ENCODE results near the gene DYSF.

DNA sequence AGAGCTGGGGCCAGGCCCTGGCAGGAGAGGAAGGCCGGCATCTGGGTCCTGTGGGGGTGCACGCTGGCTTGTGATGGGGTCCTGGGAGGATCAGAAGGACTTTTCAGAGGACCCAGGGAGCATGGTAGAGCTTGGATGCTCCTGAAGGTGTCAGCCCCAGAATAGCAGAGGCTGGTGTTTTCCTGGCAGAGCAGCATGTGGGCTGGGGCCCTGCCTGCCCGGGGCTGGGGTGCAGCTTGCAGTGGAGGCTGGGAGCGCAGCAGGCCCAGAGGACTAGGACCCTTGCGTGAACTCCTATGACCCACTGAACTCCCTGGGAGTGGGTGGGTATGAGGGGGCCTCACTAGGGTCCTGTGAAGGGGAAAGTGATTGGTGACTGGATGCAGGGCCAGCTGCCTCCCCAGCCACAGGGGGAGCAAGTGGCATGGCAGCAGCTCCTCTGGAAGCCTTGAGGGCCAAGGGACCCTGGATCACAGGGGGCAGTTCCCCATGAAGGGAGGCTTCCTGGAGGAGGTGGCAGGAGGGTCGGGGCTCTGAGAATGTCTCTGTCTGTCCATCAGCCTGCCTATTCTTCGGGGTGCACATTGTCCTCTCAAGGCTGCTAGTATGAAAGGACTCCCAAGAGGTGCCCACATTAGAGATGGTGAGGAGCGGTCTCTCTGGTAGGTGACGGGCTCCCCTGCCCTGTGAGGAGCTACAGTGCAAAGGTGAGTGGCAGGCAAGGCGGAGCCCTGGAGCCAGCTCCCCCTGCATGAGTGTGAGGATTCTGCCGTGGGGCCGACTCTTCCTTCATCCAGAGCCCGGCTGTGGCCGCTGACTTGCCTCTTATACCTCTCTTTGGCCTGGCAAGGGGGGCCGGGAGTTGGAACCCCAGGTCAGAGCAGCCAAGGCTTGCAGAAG lies 249.0 kb downstream of the DYSF start:
- TF ChIP-seq POLR2AphosphoS5 (IDR thresholded peaks at IDR 0.05; ENCODE audit: low read depth, low read length) (no peak), TAF1 (IDR thresholded peaks at IDR 0.05; ENCODE audit: borderline replicate concordance, insufficient read depth, low read length) (no peak)

All from PFSK-1 (cell line).